Stimulated activated CD8-positive, alpha-beta memory T cell treated with anti-CD3 and anti-CD28 coated beads, Interleukin-4, amount 100 ng/mL, for 4 hours (primary cell): ENCODE data around the gene FBXL15.

Experiments
- DNase-seq, 2 donors: peaks; one replicate each; pipeline ENCODE4 v3.0.0-alpha.2; 2020; ENCODE audit warnings: low read depth in 2 of 2, low spot score in 1 of 2

FBXL15 gene

GRCh38 chr10:102409604-102410428 lies 10.8 kb upstream of the FBXL15 start:
- DNase-seq, result no peak

DNA sequence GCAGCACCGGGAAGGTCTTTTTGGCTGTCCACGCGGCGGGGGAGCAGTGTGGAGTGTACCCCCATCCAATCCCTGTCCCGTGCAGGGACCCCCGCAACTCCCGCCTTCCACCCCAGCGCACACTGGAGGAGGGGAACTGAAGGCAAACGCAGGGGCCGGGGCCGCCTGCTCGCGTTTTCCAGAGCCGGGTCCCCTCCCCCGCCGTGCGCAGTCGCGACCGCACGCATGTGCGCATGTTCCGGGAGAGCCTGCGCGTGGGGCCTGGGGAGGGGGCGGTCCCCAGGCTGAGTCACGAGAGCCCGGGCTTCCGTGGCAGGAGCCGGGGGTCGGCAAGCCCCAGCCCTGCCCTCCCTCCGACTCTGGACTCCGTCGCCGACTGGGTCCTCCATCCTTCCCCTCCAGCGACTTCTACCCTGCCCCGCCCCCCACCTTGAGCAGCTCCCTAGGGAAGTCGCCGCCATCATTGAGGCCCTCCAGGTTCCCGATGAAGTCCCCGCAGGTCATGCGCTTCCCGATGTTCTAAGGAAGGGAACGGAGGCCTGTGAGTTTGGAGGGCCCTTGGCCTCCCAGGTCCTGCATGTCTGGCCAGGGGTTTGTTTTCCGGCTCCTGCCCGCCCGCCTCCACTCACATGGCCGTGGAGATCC lies 10.1 kb upstream of the FBXL15 start:
- peak in 1 of 2 donors; percentile 53 for DNase-seq

DNA sequence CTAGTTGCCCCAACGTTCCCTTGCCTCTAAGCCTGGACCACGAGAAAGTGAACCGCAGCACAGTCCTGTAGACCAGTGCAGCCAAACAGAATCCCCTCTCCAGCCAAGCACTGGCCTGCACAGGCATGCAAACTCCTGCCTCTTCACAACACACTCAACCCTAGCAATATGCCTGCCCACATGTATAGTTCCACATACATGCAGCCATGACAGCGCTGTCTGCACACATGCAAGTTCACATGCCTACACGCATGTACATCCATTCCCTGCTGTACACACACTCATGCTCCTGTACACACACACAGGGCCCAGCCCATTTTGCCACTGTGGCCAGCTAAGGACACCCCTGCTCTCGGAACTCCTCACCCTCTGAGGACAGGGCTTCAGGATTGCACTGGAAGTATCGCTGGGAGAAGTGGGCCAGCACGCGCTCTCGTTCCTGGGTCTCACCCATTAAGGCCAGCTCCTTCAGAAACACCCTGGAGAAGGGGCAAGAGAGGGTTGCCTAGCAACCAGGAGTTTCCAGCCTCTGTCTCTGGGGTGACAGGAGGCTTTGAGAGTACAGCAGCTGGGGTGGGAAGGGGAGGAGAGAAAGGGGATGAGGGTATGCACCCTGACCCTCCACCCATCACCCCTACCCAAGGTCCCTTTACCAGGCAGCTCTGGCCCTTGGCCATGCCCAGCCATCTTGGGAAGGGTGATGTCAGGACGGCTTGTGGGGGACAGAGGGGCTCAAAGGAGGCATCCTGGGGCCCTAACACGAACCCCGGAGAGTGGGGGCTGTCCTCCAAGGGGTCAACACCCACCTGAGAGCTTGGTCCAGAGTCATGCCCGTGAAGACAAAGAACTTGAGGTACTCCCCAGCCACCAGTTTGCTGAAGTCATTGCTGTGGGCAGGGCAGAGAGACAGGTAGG lies 9.0 kb upstream of the FBXL15 start:
- no peak for DNase-seq

GRCh38 chr10:102412293-102412692 lies 8.3 kb upstream of the FBXL15 start:
- no peak for DNase-seq

- DNase-seq, result no peak
These were observed 7.5 kb upstream of the FBXL15 start for GRCh38 chr10:102413053-102413705.

DNA sequence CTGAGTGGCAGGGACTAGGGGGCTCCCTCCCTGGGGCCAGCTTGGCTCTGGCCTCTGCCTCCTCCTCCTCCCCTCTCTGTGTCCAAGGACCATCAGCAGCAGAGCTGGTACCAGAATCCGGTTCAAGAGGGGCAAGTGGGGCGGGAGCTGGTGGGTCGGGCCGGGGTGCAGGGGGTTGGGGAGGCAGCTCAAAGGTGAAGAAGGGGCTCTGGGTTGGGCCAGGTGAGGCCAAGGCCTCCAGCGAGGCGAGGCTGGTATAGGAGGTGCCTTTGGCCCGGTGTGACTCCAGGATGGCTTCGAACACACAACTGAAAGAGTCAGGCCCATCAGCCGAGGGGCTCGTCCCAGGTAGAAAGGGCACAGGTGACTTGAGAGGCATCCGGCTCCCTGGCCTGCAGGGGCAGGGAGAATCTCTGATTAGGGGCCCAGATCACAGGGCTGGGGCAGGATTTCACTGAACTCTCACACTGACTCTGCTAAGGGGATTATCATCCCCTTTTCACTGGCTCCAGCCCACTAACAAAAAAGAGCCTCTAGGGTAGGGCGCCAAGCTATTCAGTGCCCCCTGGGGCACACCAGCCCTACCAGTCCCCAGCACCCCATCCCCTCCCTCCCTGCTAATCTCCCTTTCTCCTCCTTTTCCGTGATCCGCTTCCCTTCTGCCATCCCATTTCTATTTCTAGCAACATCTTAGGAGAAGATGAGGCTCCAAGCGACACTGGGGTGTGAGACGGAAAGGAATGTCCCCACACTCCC lies 6.7 kb upstream of the FBXL15 start:
- no peak for DNase-seq

DNA sequence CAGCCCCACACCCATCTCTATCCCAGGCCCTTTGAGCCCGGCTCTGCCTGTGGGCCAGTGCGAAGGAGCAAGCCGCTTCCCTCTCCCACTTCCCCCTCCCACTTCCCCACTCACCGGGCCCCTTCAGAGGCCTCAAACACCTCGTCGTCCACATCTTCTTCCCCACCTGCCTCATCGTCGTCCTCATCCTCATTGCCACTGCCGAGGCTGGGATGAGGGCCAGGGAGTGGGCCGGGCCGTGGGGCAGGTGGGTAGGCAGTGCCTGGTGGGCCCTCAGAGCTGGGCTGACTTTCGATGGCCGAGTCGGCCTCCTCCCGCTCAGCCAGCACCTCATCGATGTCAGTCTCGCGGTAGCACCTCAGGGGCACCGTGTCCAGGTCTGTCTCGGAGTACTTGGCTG lies 5.9 kb upstream of the FBXL15 start:
- no peak for DNase-seq

DNA sequence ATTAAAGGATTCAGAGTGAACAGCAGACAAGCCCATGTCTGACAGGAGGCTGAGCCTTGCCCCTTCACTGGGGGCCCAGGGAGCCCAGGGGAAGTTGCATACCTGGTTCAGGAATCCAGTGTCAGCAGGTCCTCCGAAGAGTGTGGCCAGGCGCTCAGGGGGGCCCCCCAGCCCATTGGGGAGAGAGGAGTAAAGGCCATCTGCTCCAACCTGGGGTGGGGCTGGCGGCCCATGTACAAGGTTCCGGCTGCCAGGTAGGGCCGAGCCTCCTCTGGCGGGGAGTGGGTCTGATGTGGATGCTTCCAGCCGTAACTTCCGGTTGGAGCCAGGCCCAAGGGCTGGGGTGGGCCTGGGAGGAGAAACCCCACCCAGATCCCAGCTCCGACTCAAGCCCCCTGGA lies 4.4 kb upstream of the FBXL15 start:
- no peak for DNase-seq

- no peak for DNase-seq
These were observed 3.9 kb upstream of the FBXL15 start for GRCh38 chr10:102416695-102417094.

GRCh38 chr10:102418622-102419268 lies 1.9 kb upstream of the FBXL15 start, which contains the start of gene PSD:
TSS of gene PSD (minus strand) at chr10:102418785. CDS start at chr10:102417038, 1,747 bp downstream.
- no peak for DNase-seq

- peak in 1 of 2 donors; percentile 27 for DNase-seq
These were observed 1.1 kb upstream of the FBXL15 start for GRCh38 chr10:102419269-102420180.

- DNase-seq, result no peak
These were observed 389 bp upstream of the FBXL15 start for GRCh38 chr10:102420181-102420713.

GRCh38 chr10:102421507-102421756 lies 796 bp downstream of the FBXL15 start:
- DNase-seq, result no peak

DNA sequence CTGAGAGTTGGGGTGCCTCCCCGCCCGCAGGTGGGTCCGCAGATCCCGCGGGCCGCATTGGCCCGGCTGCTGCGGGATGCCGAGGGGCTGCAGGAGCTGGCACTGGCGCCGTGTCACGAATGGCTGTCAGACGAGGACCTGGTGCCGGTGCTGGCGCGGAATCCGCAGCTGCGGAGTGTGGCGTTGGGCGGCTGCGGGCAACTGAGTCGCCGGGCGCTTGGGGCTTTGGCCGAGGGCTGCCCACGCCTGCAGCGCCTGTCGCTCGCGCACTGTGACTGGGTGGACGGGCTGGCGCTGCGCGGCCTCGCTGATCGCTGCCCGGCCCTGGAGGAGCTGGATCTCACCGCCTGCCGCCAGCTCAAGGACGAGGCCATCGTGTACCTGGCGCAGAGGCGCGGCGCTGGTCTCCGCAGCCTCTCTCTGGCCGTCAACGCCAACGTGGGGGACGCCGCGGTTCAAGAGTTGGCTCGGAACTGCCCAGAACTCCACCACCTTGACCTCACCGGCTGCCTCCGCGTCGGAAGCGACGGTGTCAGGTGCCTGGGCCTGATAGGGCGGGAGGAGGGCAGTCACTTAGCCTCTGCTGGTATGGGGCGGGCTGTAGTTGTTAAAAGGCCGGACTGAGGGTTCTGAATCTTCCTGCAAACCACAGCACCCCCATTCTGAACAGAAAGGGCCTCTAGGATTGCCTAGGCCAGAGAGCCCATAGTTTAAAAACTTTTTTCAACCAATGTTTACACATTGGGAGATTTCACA lies 1.3 kb downstream of the FBXL15 start:
- DNase-seq, result no peak

- DNase-seq, result peak in 1 of 2 donors; percentile 24
These were observed 2.0 kb downstream of the FBXL15 start for GRCh38 chr10:102422545-102423129.

- DNase-seq, result no peak
These were observed 2.8 kb downstream of the FBXL15 start for GRCh38 chr10:102423372-102423968.

DNA sequence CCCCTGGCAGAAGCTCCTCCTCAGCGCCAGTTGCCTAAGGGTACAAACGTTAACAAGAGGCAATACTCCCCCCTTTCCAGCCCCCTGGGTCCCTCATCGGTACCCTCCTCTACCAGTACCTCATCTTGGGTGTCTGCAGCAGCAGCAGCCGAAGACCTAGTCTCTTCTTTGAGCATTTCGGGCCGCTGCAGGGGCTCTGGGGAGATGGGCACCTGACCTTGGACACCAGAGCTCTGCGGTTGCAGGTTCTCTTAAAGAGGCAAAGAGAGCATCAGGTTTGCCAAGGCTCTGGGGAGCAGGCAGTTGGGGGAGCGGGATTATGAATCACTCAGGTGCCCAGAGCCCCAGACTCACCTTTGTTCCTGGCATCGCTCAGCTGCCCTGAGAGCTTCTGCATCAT lies 3.5 kb downstream of the FBXL15 start:
- DNase-seq, result no peak
